ENCODE results near the gene NUP188. TPM values are rescaled to one million over a fixed set of nuclear protein-coding genes. Genes with fewer than 3 reads are reported as not detected.

Gene NUP188
- total and polyA plus RNA-seq, 2 of the 4 experiments (the other 2 are of a cell fraction): 53.0 to 59.1 TPM

DNA sequence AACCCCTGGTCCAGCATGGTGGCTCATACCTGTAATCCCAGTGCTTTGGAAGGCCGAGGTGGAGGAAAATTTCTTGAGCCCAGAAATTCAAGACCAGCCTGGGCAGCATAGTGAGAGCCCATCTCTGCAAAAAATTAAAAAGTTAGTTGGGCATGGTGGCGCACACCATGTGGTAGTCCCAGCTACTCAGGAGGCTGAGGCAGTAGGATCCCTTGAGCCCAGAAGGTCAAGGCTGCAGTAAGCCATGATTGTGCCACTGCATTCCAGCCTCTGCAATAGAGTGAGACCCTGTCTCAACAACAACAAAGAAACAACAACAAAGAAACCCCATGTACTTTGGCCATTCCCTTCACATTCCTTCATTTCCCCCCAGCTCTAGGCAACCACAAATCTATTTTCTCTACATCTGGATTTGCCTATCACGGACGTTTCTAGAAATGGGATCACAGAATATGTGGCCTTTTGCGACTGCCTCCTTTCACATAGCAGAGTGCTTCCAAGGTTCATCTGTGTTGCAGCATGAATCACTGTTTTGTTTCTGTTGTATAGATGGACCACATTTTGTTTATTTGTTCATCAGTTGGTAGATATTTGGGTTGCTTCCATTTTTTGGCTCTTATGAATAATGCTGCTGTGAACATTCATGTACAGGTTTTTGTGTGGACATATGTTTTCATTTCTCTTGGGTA, 106.8 kb downstream of the NUP188 start:
- ChIA-PET CTCF (no interaction called here), POLR2A (ENCODE audit: unreplicated experiment) (interaction anchor here (0.7 kb wide), 1 partner anchor 562 kb away, joined by 4 read pairs; no protein-coding TSS in a partner anchor)
- H3K23ac ChIP-seq (ENCODE audit: low read depth, low read length): no peak overlapping the region
- H2BK120ac ChIP-seq (ENCODE audit: low read depth, low read length): no peak overlapping the region
- no peak overlapping the region for H3K4me3 ChIP-seq (ENCODE audit: insufficient read depth, low read depth, low read length)
- H3K36me3 ChIP-seq (ENCODE audit: control insufficient read depth, insufficient read depth, low read length): peaks cover 21% of the 10 kb centered on the region
- no peaks in the 10 kb centered on the region for H3K4me1 ChIP-seq (ENCODE audit: control insufficient read depth, insufficient read depth, low read length)
- H2AFZ ChIP-seq (replicated peaks; ENCODE audit: low read length, poor library complexity): no peak overlapping the region
- TF ChIP-seq SMC3 (IDR thresholded peaks at IDR 0.05; ENCODE audit: low read depth, low read length): no peak
- no peak for TF ChIP-seq CEBPB (IDR thresholded peaks at IDR 0.05; ENCODE audit: low read depth, low read length)
- no peak for TF ChIP-seq USF2 (IDR thresholded peaks at IDR 0.05; ENCODE audit: low read depth, low read length)
- no peak for TF ChIP-seq FOS (IDR thresholded peaks at IDR 0.05; ENCODE audit: low read depth, low read length)
- TF ChIP-seq CTCF (conservative IDR thresholded peaks at IDR 0.05; ENCODE audit: low read depth, low read length): no peak
- TF ChIP-seq MAFK (IDR thresholded peaks at IDR 0.05; ENCODE audit: low read depth, low read length): no peak
- no peak for TF ChIP-seq MAZ (IDR thresholded peaks at IDR 0.05; ENCODE audit: borderline replicate concordance, low read depth, low read length)
- no peak for TF ChIP-seq MXI1 (IDR thresholded peaks at IDR 0.05; ENCODE audit: borderline replicate concordance, low read depth, low read length)
- TF ChIP-seq POLR2A (IDR thresholded peaks at IDR 0.05; ENCODE audit: low read depth, low read length): no peak
- TF ChIP-seq NFE2L2 (IDR thresholded peaks at IDR 0.05; ENCODE audit: low read depth, low read length): no peak
- no peak for TF ChIP-seq RFX5 (IDR thresholded peaks at IDR 0.05; ENCODE audit: low read depth, low read length)
- no peak for TF ChIP-seq BHLHE40 (IDR thresholded peaks at IDR 0.05; ENCODE audit: low read depth, low read length)
- no peak for TF ChIP-seq CHD1 (IDR thresholded peaks at IDR 0.05; ENCODE audit: low read depth, low read length)
- TF ChIP-seq ELK1 (IDR thresholded peaks at IDR 0.05; ENCODE audit: borderline replicate concordance, low read depth, low read length): no peak
- no peak for TF ChIP-seq RCOR1 (IDR thresholded peaks at IDR 0.05; ENCODE audit: insufficient replicate concordance, low read length)
- no peak for TF ChIP-seq RAD21 (IDR thresholded peaks at IDR 0.05; ENCODE audit: low read length)
- no TSS peak for BruUV-seq (replicated peaks)
- H3K27ac ChIP-seq (ENCODE audit: insufficient read depth, low read length): no peak overlapping the region
- no peak overlapping the region for H2BK5ac ChIP-seq (ENCODE audit: low read depth, low read length, poor library complexity, severe bottlenecking)
- peak; percentile 79 for ATAC-seq (ENCODE audit: low read depth)
- no peak overlapping the region for H2BK20ac ChIP-seq (ENCODE audit: low read depth, low read length)
- H2BK15ac ChIP-seq (ENCODE audit: low read depth, low read length): no peak overlapping the region
- intact Hi-C loops (cut with micrococcal nuclease): no loop called here
- H3K18ac ChIP-seq (ENCODE audit: low read depth, low read length): no peak overlapping the region
- H3K27me3 ChIP-seq (ENCODE audit: control insufficient read depth, insufficient read depth, low read length): no peaks in the 10 kb centered on the region
- no peak overlapping the region for H2AK9ac ChIP-seq (replicated peaks; ENCODE audit: low read depth, low read length, poor library complexity)
- H3K4me2 ChIP-seq (ENCODE audit: low read depth, low read length): no peak overlapping the region
- H3K14ac ChIP-seq (replicated peaks; ENCODE audit: low read depth, low read length): no peak overlapping the region
- H3K56ac ChIP-seq (ENCODE audit: extremely low read depth, insufficient read depth, low read length): no peak overlapping the region
- no peak overlapping the region for H2AK5ac ChIP-seq (ENCODE audit: low read depth, low read length)
- dilution Hi-C loops (cut with HindIII; ENCODE audit: low sequenced_read_pairs, unreplicated experiment): no loop called here
- in situ Hi-C loops (cut with MboI; ENCODE audit: low sequenced_read_pairs): no loop called here
- no peaks in the 10 kb centered on the region for H3K9me3 ChIP-seq (ENCODE audit: control insufficient read depth, insufficient read depth, low read length)
- peak; percentile 46 for DNase-seq
- H3K4ac ChIP-seq (ENCODE audit: low read depth, low read length): no peak overlapping the region
- peaks cover 4% of the 10 kb centered on the region; the same call in 1 of the 2 replicates for H3K9me1 ChIP-seq (ENCODE audit: insufficient read depth, low read length)
- H4K8ac ChIP-seq (ENCODE audit: low read depth in 2 of 2, low read length in 2 of 2): no peak overlapping the region
- H4K20me1 ChIP-seq (ENCODE audit: insufficient read depth, low read length): no peaks in the 10 kb centered on the region
- H4K5ac ChIP-seq (ENCODE audit: low read depth, low read length): no peak overlapping the region
- H4K91ac ChIP-seq (ENCODE audit: insufficient read depth, low read depth, low read length): no peak overlapping the region
- 95% methylated on average over 2 of the region's 5 CpGs; no CpG with 5 or more reads in 1 of the 2 experiments for WGBS, 2 experiments (ENCODE audit: extremely low coverage in 2 of 2, insufficient read length in 1 of 2)
- peaks cover 0 to 8% of the 10 kb centered on the region in 2 experiments; a peak in 1 of 4 replicates for H3K79me1 ChIP-seq (ENCODE audit: low read depth in 1 of 2, low read length in 2 of 2)
- no peak overlapping the region for H3K9ac ChIP-seq (ENCODE audit: low read depth, low read length)
